ENCODE measurements around the gene FUT1.

GRCh38 chr19:48799358-48800300 is 47.2 kb upstream of the FUT1 start:
- TF ChIP-seq CTCF (conservative IDR thresholded peaks at IDR 0.05; ENCODE audit: low read length) (no peak), EZH2phosphoT487 (IDR thresholded peaks at IDR 0.05; ENCODE audit: borderline replicate concordance, low read depth, low read length) (no peak)
